Adrenal gland (tissue), 5 donors: ENCODE measurements around the gene MDK.
A peak's percentile ranks its signal among the peaks of the same experiment; 100 is the strongest.

Experiments
- CTCF ChIP-seq, 6 experiments: fragments of 450-650 bp in 4 of 6; fragments of 200-600 bp in 2 of 6; sonication (generic) in 1 of 6; IDR thresholded peaks; 1 replicate in 5 of 6; 2 replicates in 1 of 6; pipeline versions ENCODE4 v1.5.1 to v1.8.0; 2016 to 2021; ENCODE audit warnings: antibody characterized with exemption in 6 of 6, mild to moderate bottlenecking in 2 of 6, moderate library complexity in 1 of 6
- POLR2A ChIP-seq, 2 donors: fragments of 450-650 bp; IDR thresholded peaks; one replicate each; pipeline ENCODE4 v1.6.1; 2017; ENCODE audit warnings: antibody characterized with exemption in 2 of 2, mild to moderate bottlenecking in 2 of 2, moderate library complexity in 1 of 2
- donor health status: DM: no; HTN: no; CAD: no.

GRCh38 chr11:46382646-46383403 lies 1.4 kb downstream of the MDK start:
- TF ChIP-seq CTCF (IDR thresholded peaks at IDR 0.05) (peak; percentile 42 to 61 (median 50)), POLR2A (IDR thresholded peaks at IDR 0.05) (no peak)
